HEK293 (cell line): Measurements from ENCODE around the gene C1QTNF4.

Experiments
- CTCF ChIA-PET: fragments of 350-600 bp; formaldehyde crosslinking; extraction: SDS; loops from one replicate; lab custom pipeline; 2021; ENCODE audit warnings: antibody characterized with exemption; lab: Yijun Ruan, JAX
- POLR2A ChIA-PET: fragments of 300-600 bp; formaldehyde crosslinking; extraction: SDS; loops from one replicate; lab custom pipeline; 2020; ENCODE audit warnings: antibody characterized with exemption, inconsistent platforms; lab: Yijun Ruan, JAX
- H3K27ac ChIP-seq: fragments of 200-500 bp; sonication (Bioruptor generic); 2 replicates; pipeline ENCODE4 v1.5.1; 2014; ENCODE audit warnings: low read depth, low read length, control low read depth, inconsistent platforms; ENCODE audit errors: extremely low read depth
- H3K36me3 ChIP-seq, 2 experiments: fragments of 200-500 bp in 1 of 2; sonication (Bioruptor generic) in 1 of 2; 1 replicate in 1 of 2; 2 replicates in 1 of 2; pipeline ENCODE4 v1.5.1; 2014 to 2017; ENCODE audit warnings: inconsistent platforms in 2 of 2, low read length in 2 of 2; ENCODE audit not compliant: control insufficient read depth in 2 of 2, insufficient read depth in 1 of 2
- H3K4me1 ChIP-seq: fragments of 200-500 bp; sonication (Bioruptor generic); 2 replicates; pipeline ENCODE4 v1.5.1; 2014; ENCODE audit warnings: mild to moderate bottlenecking, low read length, inconsistent platforms; ENCODE audit not compliant: control insufficient read depth, insufficient read depth
- H3K4me3 ChIP-seq: 2 replicates; pipeline ENCODE4 v1.5.1; 2011; ENCODE audit warnings: low read depth, mild to moderate bottlenecking, control low read depth, low read length, moderate library complexity
- H3K9me3 ChIP-seq: fragments of 200-500 bp; sonication (Bioruptor generic); 2 replicates; pipeline ENCODE4 v1.5.1; 2014; ENCODE audit warnings: low read depth, low read length, inconsistent platforms; ENCODE audit not compliant: control insufficient read depth, insufficient read depth
- GLI2 ChIP-seq: fragments of 450-650 bp; formaldehyde crosslinking; IDR thresholded peaks from 2 replicates; pipeline ENCODE4; 2017; ENCODE audit warnings: missing biosample characterization, missing genetic modification characterization, low read depth, borderline replicate concordance
- KLF1 ChIP-seq: fragments of 450-650 bp; formaldehyde crosslinking; IDR thresholded peaks from 2 replicates; pipeline ENCODE4 v1.5.1; 2016; ENCODE audit warnings: missing biosample characterization, missing genetic modification characterization
- KLF9 ChIP-seq: fragments of 450-650 bp; formaldehyde crosslinking; IDR thresholded peaks from 2 replicates; pipeline ENCODE4 v1.5.1; 2016; ENCODE audit warnings: missing biosample characterization, missing genetic modification characterization, low read depth
- PRDM10 ChIP-seq: fragments of 450-650 bp; formaldehyde crosslinking; IDR thresholded peaks from 2 replicates; pipeline ENCODE4 v1.5.1; 2016; ENCODE audit warnings: missing biosample characterization, missing genetic modification characterization
- SCRT1 ChIP-seq: fragments of 450-650 bp; formaldehyde crosslinking; IDR thresholded peaks from 2 replicates; pipeline ENCODE4 v1.5.1; 2016; ENCODE audit warnings: missing biosample characterization, missing genetic modification characterization, borderline replicate concordance
- SCRT2 ChIP-seq: fragments of 450-650 bp; formaldehyde crosslinking; IDR thresholded peaks from 2 replicates; pipeline ENCODE4 v1.5.1; 2016; ENCODE audit warnings: missing biosample characterization, missing genetic modification characterization
- YY2 ChIP-seq: fragments of 450-650 bp; formaldehyde crosslinking; IDR thresholded peaks from 2 replicates; pipeline ENCODE4 v1.5.1; 2016; ENCODE audit warnings: missing biosample characterization, missing genetic modification characterization
- ZNF138 ChIP-seq: fragments of 450-650 bp; formaldehyde crosslinking; IDR thresholded peaks from 2 replicates; pipeline ENCODE4 v1.5.1; 2016; ENCODE audit warnings: missing biosample characterization, missing genetic modification characterization, borderline replicate concordance
- ZNF146 ChIP-seq: fragments of 450-650 bp; formaldehyde crosslinking; IDR thresholded peaks from 2 replicates; pipeline ENCODE4 v1.5.1; 2016; ENCODE audit warnings: missing biosample characterization, missing genetic modification characterization
- ZNF24 ChIP-seq: fragments of 450-650 bp; formaldehyde crosslinking; IDR thresholded peaks from 2 replicates; pipeline ENCODE4 v1.5.1; 2016; ENCODE audit warnings: missing biosample characterization, missing genetic modification characterization
- ZNF302 ChIP-seq: fragments of 450-650 bp; formaldehyde crosslinking; IDR thresholded peaks from 2 replicates; pipeline ENCODE4 v1.5.1; 2016; ENCODE audit warnings: missing biosample characterization, missing genetic modification characterization, low read depth
- ZNF324 ChIP-seq: fragments of 450-650 bp; formaldehyde crosslinking; IDR thresholded peaks from 2 replicates; pipeline ENCODE4 v1.5.1; 2016; ENCODE audit warnings: missing biosample characterization, missing genetic modification characterization
- ZNF510 ChIP-seq: fragments of 450-650 bp; formaldehyde crosslinking; IDR thresholded peaks from 2 replicates; pipeline ENCODE4 v1.5.1; 2018; ENCODE audit warnings: mild to moderate bottlenecking, missing genetic modification characterization, missing biosample characterization; ENCODE audit not compliant: insufficient replicate concordance
- ZNF549 ChIP-seq: fragments of 450-650 bp; IDR thresholded peaks from 2 replicates; pipeline ENCODE4 v1.5.1; 2018; ENCODE audit warnings: missing biosample characterization, missing genetic modification characterization, mild to moderate bottlenecking, inconsistent platforms, moderate library complexity
- TF ChIP-seq, protein P1 (sequence below): fragments of 450-650 bp; formaldehyde crosslinking; IDR thresholded peaks from 2 replicates; pipeline ENCODE4 v1.5.1; 2016; ENCODE audit warnings: missing biosample characterization, missing genetic modification characterization
- TF ChIP-seq, protein P2 (sequence below): fragments of 450-650 bp; formaldehyde crosslinking; IDR thresholded peaks from 2 replicates; pipeline ENCODE4 v1.5.1; 2017; ENCODE audit warnings: missing biosample characterization, mild to moderate bottlenecking, missing genetic modification characterization, moderate library complexity

The C1QTNF4 gene

GRCh38 chr11:47571895-47572294 is 22.3 kb downstream of the C1QTNF4 start (continued):
- TF ChIP-seq, protein P1, sequence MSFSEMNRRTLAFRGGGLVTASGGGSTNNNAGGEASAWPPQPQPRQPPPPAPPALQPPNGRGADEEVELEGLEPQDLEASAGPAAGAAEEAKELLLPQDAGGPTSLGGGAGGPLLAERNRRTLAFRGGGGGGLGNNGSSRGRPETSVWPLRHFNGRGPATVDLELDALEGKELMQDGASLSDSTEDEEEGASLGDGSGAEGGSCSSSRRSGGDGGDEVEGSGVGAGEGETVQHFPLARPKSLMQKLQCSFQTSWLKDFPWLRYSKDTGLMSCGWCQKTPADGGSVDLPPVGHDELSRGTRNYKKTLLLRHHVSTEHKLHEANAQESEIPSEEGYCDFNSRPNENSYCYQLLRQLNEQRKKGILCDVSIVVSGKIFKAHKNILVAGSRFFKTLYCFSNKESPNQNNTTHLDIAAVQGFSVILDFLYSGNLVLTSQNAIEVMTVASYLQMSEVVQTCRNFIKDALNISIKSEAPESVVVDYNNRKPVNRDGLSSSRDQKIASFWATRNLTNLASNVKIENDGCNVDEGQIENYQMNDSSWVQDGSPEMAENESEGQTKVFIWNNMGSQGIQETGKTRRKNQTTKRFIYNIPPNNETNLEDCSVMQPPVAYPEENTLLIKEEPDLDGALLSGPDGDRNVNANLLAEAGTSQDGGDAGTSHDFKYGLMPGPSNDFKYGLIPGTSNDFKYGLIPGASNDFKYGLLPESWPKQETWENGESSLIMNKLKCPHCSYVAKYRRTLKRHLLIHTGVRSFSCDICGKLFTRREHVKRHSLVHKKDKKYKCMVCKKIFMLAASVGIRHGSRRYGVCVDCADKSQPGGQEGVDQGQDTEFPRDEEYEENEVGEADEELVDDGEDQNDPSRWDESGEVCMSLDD (tag by site-specific recombination), result no peak
- no peak for TF ChIP-seq ZNF24

DNA sequence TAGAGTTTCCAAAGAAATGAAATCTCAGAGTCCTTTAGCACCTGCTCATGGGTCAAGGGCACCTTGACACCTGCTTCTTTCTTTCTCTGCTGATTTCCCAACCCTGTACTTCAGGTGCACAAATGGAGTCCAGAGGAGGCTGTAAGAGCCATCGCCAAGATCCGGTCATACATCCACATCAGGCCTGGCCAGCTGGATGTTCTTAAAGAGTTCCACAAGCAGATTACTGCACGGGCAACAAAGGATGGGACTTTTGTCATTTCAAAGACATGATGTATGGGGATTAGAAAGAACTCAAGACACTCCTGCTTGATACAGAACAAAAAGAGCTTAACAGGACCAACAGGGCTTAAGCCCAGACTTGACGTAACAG is 22.9 kb downstream of the C1QTNF4 start:
- CTCF ChIA-PET, result no interaction called here

DNA sequence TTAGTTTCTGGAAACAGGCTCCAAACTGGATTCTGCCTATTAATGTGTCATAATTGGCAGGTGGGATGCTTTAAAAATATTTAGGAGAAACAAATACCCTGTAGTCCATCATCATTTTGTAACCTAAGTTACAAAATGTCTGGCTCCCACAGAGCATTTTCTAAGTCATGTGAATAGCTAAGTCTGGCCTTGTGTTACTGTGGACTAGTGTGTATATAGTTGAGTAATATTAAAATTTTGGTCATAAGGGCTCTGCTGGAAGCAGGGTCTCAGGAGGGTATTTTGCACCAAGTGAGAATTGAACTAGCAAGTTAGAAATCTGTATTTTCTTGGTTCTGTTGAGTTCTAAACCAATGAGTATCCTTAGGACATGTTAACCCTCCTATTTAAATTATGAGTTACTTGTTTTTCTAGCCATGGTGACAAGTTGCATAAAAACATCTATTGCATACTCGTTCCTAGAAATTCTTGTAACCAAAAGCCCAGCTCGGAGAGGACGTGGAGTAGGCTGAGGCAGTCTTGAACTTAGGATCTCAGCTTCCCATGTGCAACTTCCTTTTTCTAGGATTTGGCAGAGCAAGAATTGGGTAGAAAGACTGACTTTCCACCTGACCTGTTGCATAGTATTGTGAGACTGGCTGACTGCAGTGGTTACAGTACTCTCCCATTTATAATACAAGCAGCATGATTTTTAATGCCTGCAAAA is 23.4 kb downstream of the C1QTNF4 start:
- H3K36me3 ChIP-seq, result peaks cover 10 to 71% of the 10 kb centered on the region in 2 experiments
- H3K9me3 ChIP-seq, result no peaks in the 10 kb centered on the region
- peaks cover 14% of the 10 kb centered on the region for H3K4me1 ChIP-seq
- no peak overlapping the region for H3K4me3 ChIP-seq
- no peak for TF ChIP-seq ZNF302 (tag by site-specific recombination)
- TF ChIP-seq ZNF138 (tag by site-specific recombination), result no peak
- TF ChIP-seq PRDM10, result no peak
- TF ChIP-seq ZNF146 (tag by site-specific recombination), result no peak
- no peak for TF ChIP-seq ZNF324
- no peak for TF ChIP-seq KLF9
- peak; percentile 87 for TF ChIP-seq SCRT2 (tag by site-specific recombination)
- 0 out of 2 replicates have a peak, but pooled peaks have one; percentile 37 for TF ChIP-seq SCRT1 (tag by site-specific recombination)
- no peak for TF ChIP-seq YY2 (tag by site-specific recombination)
- ChIA-PET CTCF (no interaction called here), POLR2A (interaction anchor here (0.7 to 1.3 kb wide), 3 partner anchors 8 to 20 kb away, joined by 4 to 7 read pairs (median 6); partner anchors contain the start of genes KBTBD4 and NDUFS3)
- no peak overlapping the region for H3K27ac ChIP-seq

More for the DNA sequence above, 22.9 kb downstream of the C1QTNF4 start:
- H3K4me1 ChIP-seq, result peaks cover 14% of the 10 kb centered on the region
- H3K9me3 ChIP-seq, result no peaks in the 10 kb centered on the region
- TF ChIP-seq, protein P2, sequence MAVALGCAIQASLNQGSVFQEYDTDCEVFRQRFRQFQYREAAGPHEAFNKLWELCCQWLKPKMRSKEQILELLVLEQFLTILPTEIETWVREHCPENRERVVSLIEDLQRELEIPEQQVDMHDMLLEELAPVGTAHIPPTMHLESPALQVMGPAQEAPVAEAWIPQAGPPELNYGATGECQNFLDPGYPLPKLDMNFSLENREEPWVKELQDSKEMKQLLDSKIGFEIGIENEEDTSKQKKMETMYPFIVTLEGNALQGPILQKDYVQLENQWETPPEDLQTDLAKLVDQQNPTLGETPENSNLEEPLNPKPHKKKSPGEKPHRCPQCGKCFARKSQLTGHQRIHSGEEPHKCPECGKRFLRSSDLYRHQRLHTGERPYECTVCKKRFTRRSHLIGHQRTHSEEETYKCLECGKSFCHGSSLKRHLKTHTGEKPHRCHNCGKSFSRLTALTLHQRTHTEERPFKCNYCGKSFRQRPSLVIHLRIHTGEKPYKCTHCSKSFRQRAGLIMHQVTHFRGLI (tag by site-specific recombination), result no peak
- TF ChIP-seq ZNF549 (tag by site-specific recombination) (no peak), GLI2 (no peak), KLF9 (no peak), ZNF510 (no peak), SCRT2 (tag by site-specific recombination) (0 out of 2 replicates have a peak, but pooled peaks have one; percentile 6), ZNF138 (tag by site-specific recombination) (no peak), KLF1 (tag by site-specific recombination) (no peak)
- H3K4me3 ChIP-seq, result no peak overlapping the region
- POLR2A ChIA-PET, result no interaction called here
- no peak overlapping the region for H3K27ac ChIP-seq
- peaks cover 10 to 75% of the 10 kb centered on the region in 2 experiments for H3K36me3 ChIP-seq
